ENCODE measurements around the gene TNFAIP8.

- TF ChIP-seq CTCF (IDR thresholded peaks at IDR 0.05; ENCODE audit: poor library complexity) (no peak), EZH2 (IDR thresholded peaks at IDR 0.05; ENCODE audit: borderline replicate concordance) (no peak)
These were observed 14.7 kb downstream of the TNFAIP8 start for GRCh38 chr5:119370486-119370885.
